NCI-H2227 (cell line): ENCODE data around the gene MRPL1.
"Not testable (repeated sequence)": the region's sequence is repeated elsewhere in the genome, so short reads cannot be mapped to it uniquely, and the experiment has no call there.

Experiments used
- DNase-seq: peaks from one replicate; lab custom pipeline; 2025; ENCODE audit not compliant: unreplicated experiment; lab: John Stamatoyannopoulos, UW

The MRPL1 gene

GRCh38 chr4:77849278-77849965 lies 13.2 kb upstream of the MRPL1 start:
- DNase-seq = no peak

DNA sequence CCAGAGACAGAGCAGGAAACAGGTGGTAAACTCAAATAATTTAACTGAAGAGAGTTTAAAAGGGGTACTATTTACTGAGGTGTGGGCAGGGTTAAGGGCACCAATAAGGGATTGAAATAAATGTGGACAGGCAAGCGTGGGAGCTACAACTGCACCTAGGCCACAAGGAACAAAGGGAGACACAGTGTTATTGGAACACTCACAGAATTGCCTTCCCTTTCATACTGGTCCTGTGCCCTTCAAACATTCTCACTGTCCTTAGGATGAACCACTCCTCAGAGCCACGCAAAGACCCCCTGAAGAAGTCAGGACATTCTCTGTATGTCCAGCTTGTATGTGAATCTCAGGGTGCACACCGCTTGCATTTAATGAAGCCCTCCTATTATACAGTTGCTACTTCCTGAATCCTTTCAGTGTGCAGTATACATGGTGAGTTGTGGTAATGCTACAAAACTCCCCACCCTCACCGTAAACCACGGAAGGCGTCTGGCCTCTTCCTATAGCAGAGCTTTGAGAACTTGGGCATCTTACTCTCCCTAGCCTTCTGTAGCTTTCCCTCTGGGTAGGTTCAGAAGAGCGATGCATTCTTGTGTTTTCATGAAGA lies 9.6 kb upstream of the MRPL1 start:
- no peak for DNase-seq

GRCh38 chr4:77854431-77855111 lies 8.1 kb upstream of the MRPL1 start:
- no peak for DNase-seq

DNA sequence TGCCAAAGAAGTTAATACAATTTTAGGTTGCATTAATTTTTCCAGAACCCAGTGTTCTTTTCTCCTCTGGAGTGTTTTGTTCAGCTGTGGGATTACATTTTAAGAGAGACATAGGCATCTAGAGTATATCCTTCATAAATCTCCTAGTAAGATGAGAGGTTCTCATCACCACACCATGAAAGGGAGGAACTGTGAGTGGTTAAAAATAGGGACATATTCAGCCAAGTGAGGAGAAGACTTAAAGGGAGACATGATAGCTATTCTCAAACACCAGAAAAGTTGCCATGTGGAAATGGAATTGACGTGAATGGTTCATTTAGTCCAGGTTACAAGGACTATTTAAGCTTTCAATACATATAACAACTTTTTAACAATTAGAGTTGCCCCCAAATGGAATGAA lies 6.5 kb upstream of the MRPL1 start:
- DNase-seq = no peak

GRCh38 chr4:77859256-77859655 lies 3.4 kb upstream of the MRPL1 start:
- DNase-seq = no peak

GRCh38 chr4:77861495-77861894 lies 1.1 kb upstream of the MRPL1 start:
- DNase-seq = no peak

DNA sequence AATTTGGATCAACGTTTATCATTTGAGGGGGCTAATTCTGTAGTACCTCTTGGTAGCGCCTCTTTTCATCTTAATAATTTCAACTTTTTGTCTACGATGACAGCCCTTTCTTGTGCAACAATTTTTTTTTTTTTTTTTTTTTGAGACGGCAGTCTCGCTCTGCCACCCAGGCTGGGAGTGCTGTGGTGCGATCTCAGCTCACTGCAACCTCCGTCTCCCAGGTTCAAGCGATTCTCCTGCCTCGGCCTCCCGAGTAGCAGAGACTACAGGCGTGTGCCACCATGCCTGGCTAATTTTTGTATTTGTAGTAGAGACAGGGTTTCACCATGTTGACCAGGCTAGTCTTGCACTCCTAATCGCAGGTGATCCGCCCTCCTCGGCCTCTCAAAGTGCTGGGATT lies 711 bp downstream of the MRPL1 start:
- DNase-seq = not testable (repeated sequence)

- DNase-seq = no peak
These were observed 2.6 kb downstream of the MRPL1 start for GRCh38 chr4:77865259-77865658.

DNA sequence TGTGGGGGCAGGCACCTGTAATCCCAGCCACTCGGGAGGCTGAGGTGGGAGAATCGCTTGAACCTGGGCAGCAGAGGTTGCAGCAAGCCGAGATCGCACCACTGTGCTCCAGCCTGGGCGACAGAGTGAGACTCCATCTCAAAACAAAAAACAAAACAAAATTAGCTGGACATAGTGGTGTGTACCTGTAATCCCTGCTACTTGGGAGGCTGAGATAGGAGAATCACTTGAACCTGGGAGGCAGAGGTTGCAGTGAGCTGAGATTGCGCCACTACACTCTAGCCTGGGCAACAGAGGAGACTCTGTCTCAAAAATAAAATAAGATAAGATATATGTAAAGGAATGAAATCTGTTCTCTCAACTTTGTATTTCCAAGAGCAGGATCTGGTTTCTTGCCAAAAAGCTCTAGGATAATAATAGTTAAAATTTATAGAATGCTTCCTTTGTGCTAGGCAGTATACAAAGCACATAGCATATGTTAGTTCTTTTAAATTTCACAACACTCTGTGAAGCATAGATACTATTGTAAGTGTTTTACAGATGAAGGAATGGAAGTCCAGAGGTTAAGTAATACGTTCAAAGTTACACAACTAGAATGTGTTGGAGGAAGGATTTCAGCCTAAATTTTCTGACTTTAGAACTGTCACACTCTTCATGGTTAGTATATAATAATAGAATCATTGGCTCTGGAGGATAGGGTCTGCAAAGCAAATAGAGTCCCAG lies 10.3 kb downstream of the MRPL1 start:
- DNase-seq = no peak

DNA sequence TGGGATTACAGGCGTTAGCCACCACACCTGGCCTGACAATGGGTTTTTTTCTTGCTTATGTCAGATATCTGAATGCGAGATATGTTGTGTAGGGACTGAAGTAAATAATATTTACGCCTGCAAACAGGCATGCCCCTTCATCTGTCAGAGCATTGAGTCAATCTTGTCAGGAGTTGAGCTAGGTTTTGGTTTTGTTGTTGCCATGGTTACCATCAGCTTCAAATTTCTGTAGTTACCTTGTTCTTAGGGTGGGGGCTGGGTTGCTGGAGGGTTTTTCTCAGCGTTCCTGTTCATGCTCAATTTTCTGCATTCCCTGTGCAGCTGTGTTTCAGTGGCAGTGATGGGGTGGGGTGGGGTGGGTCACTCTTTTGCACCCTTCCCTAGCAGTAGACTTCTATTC lies 14.5 kb downstream of the MRPL1 start:
- DNase-seq = no peak

- no peak for DNase-seq
These were observed 15.3 kb downstream of the MRPL1 start for GRCh38 chr4:77877771-77878565.

DNA sequence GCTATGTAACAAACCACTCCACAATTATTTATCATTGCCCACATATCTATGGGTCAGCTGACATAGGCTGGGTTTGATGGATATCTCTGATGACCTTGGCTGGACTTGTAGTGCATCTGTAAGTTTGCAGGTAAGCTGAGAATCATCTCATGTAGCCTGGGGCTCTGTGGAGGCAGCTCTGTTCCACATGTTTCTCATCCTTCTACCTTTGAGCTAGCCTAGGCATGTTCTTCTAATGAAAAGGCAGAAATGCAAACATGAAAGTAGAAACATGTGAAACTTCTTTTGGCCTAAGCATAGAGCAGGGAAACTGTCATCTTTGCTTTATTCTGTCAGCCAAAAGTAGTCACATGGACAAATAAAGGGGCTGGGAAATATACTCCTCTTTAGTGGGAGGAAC lies 18.2 kb downstream of the MRPL1 start:
- no peak for DNase-seq

DNA sequence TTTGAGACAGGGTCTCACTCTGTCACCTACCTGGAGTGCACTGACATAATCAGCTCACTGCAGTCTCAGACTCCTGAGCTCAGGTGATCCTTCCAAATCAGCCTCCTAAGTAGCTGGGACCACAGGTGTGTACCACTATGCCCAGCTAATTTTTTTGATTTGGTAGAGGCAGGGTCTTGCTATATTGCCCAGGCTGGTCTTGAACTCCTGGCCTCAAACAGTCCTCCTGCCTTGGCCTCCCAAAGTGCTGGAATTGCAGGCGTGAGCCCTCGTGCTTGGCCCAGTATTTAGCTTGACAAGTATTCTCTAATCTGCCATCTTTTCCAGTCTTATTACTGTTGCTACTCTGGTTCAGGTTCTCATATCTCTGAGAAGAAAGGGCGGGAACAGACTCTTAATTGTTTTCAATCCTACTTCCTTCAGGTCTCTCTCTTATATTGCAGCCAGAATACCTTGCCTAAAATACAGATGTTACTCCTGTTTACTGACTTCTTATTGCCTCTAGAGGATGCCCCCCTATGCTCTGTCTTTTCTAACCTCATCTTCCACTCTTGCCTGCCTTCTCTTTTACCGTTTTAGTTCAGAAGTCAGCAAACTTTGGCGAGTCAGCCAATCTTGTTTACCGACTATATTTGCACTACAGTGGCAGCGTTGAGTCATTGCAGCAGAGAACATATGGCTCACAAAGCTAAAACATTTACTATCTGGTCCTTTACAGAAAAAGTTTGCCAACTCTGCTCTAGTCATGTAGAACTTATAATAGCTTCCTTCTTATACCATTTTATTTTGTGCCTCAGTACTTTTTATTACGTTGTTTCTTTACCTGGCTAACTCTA lies 19.0 kb downstream of the MRPL1 start:
- no peak for DNase-seq

- DNase-seq = no peak
These were observed 30.8 kb downstream of the MRPL1 start for GRCh38 chr4:77893451-77893850.

DNA sequence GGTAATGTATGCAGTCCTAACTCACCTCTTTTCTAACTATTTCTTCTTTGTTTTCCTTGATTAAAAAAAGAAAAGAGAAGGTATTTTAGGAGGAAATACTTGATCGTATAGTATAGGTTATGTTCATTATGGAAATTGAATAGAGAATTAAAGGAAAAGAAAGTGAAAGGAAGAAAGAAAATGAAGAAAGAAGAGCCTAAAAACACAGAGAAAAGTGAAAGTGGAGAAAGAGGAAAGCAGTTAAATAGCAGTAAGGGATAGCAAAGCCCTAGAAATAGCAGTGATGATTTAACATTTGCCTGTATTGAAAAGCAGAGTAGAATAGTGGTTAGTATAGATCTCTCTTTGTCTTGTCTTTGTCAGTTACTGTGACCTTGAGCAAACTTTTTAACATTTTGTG lies 37.0 kb downstream of the MRPL1 start:
- DNase-seq = no peak

GRCh38 chr4:77903186-77903585 lies 40.6 kb downstream of the MRPL1 start:
- no peak for DNase-seq

GRCh38 chr4:77905651-77906263 lies 43.1 kb downstream of the MRPL1 start:
- no peak for DNase-seq

- no peak for DNase-seq
These were observed 48.0 kb downstream of the MRPL1 start for GRCh38 chr4:77910676-77911075.

DNA sequence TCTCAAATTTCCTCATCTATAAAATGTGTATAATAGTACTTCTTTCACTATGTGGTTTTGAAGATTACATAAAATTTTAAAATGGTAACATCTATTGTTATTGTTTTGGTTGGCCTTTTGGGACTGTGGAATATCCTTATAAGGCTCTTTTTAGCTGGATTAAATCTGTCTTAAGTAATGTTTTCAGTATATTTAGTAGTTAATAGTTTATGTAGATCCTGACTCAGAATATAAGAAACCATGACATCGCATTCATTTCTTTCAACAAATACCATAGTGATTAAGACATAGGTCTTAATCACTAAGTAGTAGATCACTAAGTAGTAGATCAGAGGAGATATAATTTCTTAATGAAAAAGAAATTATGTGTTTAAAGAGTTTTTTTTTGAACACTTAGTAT lies 48.5 kb downstream of the MRPL1 start:
- DNase-seq = no peak
